H9 (cell line): ENCODE results near the gene LGALS4. TPM values are rescaled to one million over a fixed set of nuclear protein-coding genes. Genes with fewer than 3 reads are reported as not detected.
A peak's percentile ranks its signal among the peaks of the same experiment; 100 is the strongest.

ENCODE experiments used
- DNase-seq: peaks from one replicate; pipeline ENCODE4 v3.0.0-alpha.2; 2017
- H2AFZ ChIP-seq: one replicate; pipeline ENCODE4 v1.6.1; 2013; ENCODE audit warnings: mild to moderate bottlenecking, low read length, control low read depth, moderate library complexity
- H2AK5ac ChIP-seq: 2 replicates; pipeline ENCODE4 v1.6.1; 2013; ENCODE audit warnings: low read length, control low read depth, mixed read lengths; ENCODE audit not compliant: insufficient read length
- H2BK120ac ChIP-seq: one replicate; pipeline ENCODE4 v1.6.1; 2013; ENCODE audit warnings: low read depth, mild to moderate bottlenecking, low read length, control low read depth, inconsistent platforms; ENCODE audit not compliant: poor library complexity, severe bottlenecking
- H2BK12ac ChIP-seq: 2 replicates; pipeline ENCODE4 v1.6.1; 2013; ENCODE audit warnings: low read length, control low read depth, mixed read lengths, low read depth; ENCODE audit not compliant: insufficient read length
- H2BK15ac ChIP-seq: 2 replicates; pipeline ENCODE4 v1.6.1; 2013; ENCODE audit warnings: low read depth, low read length, control low read depth
- H2BK20ac ChIP-seq: one replicate; pipeline ENCODE4 v1.6.1; 2013; ENCODE audit warnings: low read depth, mild to moderate bottlenecking, low read length, control low read depth, inconsistent platforms; ENCODE audit not compliant: poor library complexity, severe bottlenecking
- H2BK5ac ChIP-seq: 2 replicates; pipeline ENCODE4 v1.6.1; 2013; ENCODE audit warnings: low read length, control low read depth, mixed read lengths; ENCODE audit not compliant: insufficient read length
- H3K14ac ChIP-seq: 2 replicates; pipeline ENCODE4 v1.6.1; 2013; ENCODE audit warnings: low read length, control low read depth; ENCODE audit not compliant: insufficient read depth
- H3K18ac ChIP-seq: 2 replicates; pipeline ENCODE4 v1.6.1; 2013; ENCODE audit warnings: low read depth, mild to moderate bottlenecking, mixed read lengths, low read length, control low read depth; ENCODE audit not compliant: insufficient read length
- H3K23ac ChIP-seq: 2 replicates; pipeline ENCODE4 v1.6.1; 2013; ENCODE audit warnings: low read length, control low read depth, mixed read lengths, low read depth; ENCODE audit not compliant: insufficient read length
- H3K23me2 ChIP-seq: 2 replicates; pipeline ENCODE4 v1.6.1; 2013; ENCODE audit warnings: low read depth, mild to moderate bottlenecking, mixed read lengths, low read length, control low read depth; ENCODE audit not compliant: insufficient read length, poor library complexity, severe bottlenecking
- H3K27ac ChIP-seq: 2 replicates; pipeline ENCODE4 v1.5.1; 2013; ENCODE audit warnings: low read length, control low read depth, mixed read lengths, low read depth; ENCODE audit not compliant: insufficient read length
- H3K27me3 ChIP-seq: 2 replicates; pipeline ENCODE4 v1.6.1; 2013; ENCODE audit warnings: low read length, control low read depth, inconsistent platforms; ENCODE audit not compliant: insufficient read depth
- H3K4ac ChIP-seq: 2 replicates; pipeline ENCODE4 v1.6.1; 2013; ENCODE audit warnings: low read depth, mild to moderate bottlenecking, control low read depth, inconsistent platforms, low read length, moderate library complexity
- H3K4me1 ChIP-seq: 2 replicates; pipeline ENCODE4 v1.6.1; 2013; ENCODE audit warnings: low read length, control low read depth, inconsistent platforms; ENCODE audit not compliant: insufficient read depth
- H3K4me2 ChIP-seq: 2 replicates; pipeline ENCODE4 v1.6.1; 2013; ENCODE audit warnings: low read length, control low read depth, mixed read lengths; ENCODE audit not compliant: insufficient read length, insufficient read depth
- H3K56ac ChIP-seq: 2 replicates; pipeline ENCODE4 v1.6.1; 2013; ENCODE audit warnings: low read depth, mild to moderate bottlenecking, mixed read lengths, low read length, control low read depth; ENCODE audit not compliant: insufficient read length
- H3K79me1 ChIP-seq: 2 replicates; pipeline ENCODE4 v1.6.1; 2013; ENCODE audit warnings: low read depth, mild to moderate bottlenecking, moderate library complexity, low read length, control low read depth, inconsistent platforms; ENCODE audit not compliant: insufficient read depth, poor library complexity, severe bottlenecking
- H3K79me2 ChIP-seq: 2 replicates; pipeline ENCODE4 v1.6.1; 2013; ENCODE audit warnings: low read length, control low read depth, inconsistent platforms; ENCODE audit not compliant: insufficient read depth
- H3K9ac ChIP-seq: 2 replicates; pipeline ENCODE4 v1.6.1; 2013; ENCODE audit warnings: low read length, control low read depth, mixed read lengths; ENCODE audit not compliant: insufficient read length; ENCODE audit errors: extremely low read depth
- H3K9me3 ChIP-seq: one replicate; pipeline ENCODE4 v1.6.1; 2013; ENCODE audit warnings: low read depth, low read length, inconsistent platforms; ENCODE audit not compliant: control insufficient read depth
- H3T11ph ChIP-seq: one replicate; pipeline ENCODE4 v1.6.1; 2013; ENCODE audit warnings: mild to moderate bottlenecking, low read length, control low read depth, inconsistent platforms
- H4K20me1 ChIP-seq: one replicate; pipeline ENCODE4 v1.6.1; 2013; ENCODE audit not compliant: control insufficient read depth, insufficient read length, insufficient read depth
- H4K5ac ChIP-seq: 2 replicates; pipeline ENCODE4 v1.6.1; 2013; ENCODE audit warnings: low read depth, mild to moderate bottlenecking, mixed read lengths, low read length, control low read depth; ENCODE audit not compliant: insufficient read length
- H4K8ac ChIP-seq: replicated peaks from 2 replicates; pipeline ENCODE4 v1.6.1; 2013; ENCODE audit warnings: low read length, control low read depth, mixed read lengths, low read depth; ENCODE audit not compliant: insufficient read length
- H4K91ac ChIP-seq: 2 replicates; pipeline ENCODE4 v1.6.1; 2013; ENCODE audit warnings: low read depth, mild to moderate bottlenecking, moderate library complexity, mixed read lengths, low read length, control low read depth; ENCODE audit not compliant: insufficient read length
- H3K27ac Mint-ChIP-seq, 3 experiments: 2 replicates in 2 of 3; 3 replicates in 1 of 3; pipeline ENCODE4 v1.8.0; 2020 to 2021; ENCODE audit warnings: mixed read lengths in 3 of 3, mild to moderate bottlenecking in 1 of 3, moderate library complexity in 1 of 3
- H3K27me3 Mint-ChIP-seq: 2 replicates; pipeline ENCODE4 v1.8.0; 2021; ENCODE audit warnings: low read depth, mild to moderate bottlenecking, moderate library complexity, mixed read lengths
- H3K36me3 Mint-ChIP-seq, 3 experiments: 2 replicates in 2 of 3; 3 replicates in 1 of 3; pipeline ENCODE4 v1.8.0; 2020 to 2021; ENCODE audit warnings: low read depth in 3 of 3, mixed read lengths in 3 of 3; ENCODE audit not compliant: insufficient read depth in 1 of 3
- H3K4me1 Mint-ChIP-seq, 2 experiments: 2 replicates each; pipeline ENCODE4 v1.8.0; 2020; ENCODE audit warnings: mixed read lengths in 2 of 2
- H3K4me3 Mint-ChIP-seq, 2 experiments: 2 replicates in 1 of 2; 3 replicates in 1 of 2; pipeline ENCODE4 v1.8.0; 2020 to 2021; ENCODE audit warnings: mild to moderate bottlenecking in 2 of 2, mixed read lengths in 2 of 2, moderate library complexity in 1 of 2
- H3K9me3 Mint-ChIP-seq, 2 experiments: 2 replicates in 1 of 2; 3 replicates in 1 of 2; pipeline ENCODE4 v1.8.0; 2020; ENCODE audit warnings: mild to moderate bottlenecking in 2 of 2, mixed read lengths in 2 of 2, moderate library complexity in 1 of 2
- CTCF ChIP-seq: fragments of 200-600 bp; sonication (generic); conservative IDR thresholded peaks from 3 replicates; pipeline ENCODE4 v1.8.0; 2021; ENCODE audit warnings: antibody characterized with exemption, mild to moderate bottlenecking
- WGBS: extraction: QIAGEN DNeasy Blood & Tissue Kit; methylation state at CpG from one replicate; pipeline ENCODE4 v1.1.7; 2013; ENCODE audit warnings: missing lambda C conversion rate, low lambda C conversion rate, mixed read lengths; ENCODE audit not compliant: insufficient read length; ENCODE audit errors: extremely low coverage; 5-methylcytosine and 5-hydroxymethylcytosine counted together
- total RNA-seq: library from RNA; stranded (reverse); gene quantifications from 2 replicates; pipeline ENCODE4 v1.2.1, GENCODE V29; 2021

Gene LGALS4
- total RNA-seq, 1 experiment from 2014 or later, result 0.68 TPM

- no peaks in the 10 kb centered on the region for H3K79me1 ChIP-seq
- no peak for TF ChIP-seq CTCF
- H3K4ac ChIP-seq, result no peak overlapping the region
- H3K9me3 Mint-ChIP-seq, result peaks cover 0 to 3% of the 10 kb centered on the region in 2 experiments; a peak in 1 of 5 replicates
- no peaks in the 10 kb centered on the region for H3K4me1 ChIP-seq
- H2BK20ac ChIP-seq, result no peak overlapping the region
- H2AFZ ChIP-seq, result no peak overlapping the region
- WGBS, result no CpG with 5 or more reads among the region's 18 CpGs
- no peak overlapping the region for H3K18ac ChIP-seq
- H3K14ac ChIP-seq, result no peak overlapping the region
- H3K23ac ChIP-seq, result no peak overlapping the region
- no peak overlapping the region for H2BK120ac ChIP-seq
- H2BK12ac ChIP-seq, result no peak overlapping the region
- H3K79me2 ChIP-seq, result no peaks in the 10 kb centered on the region
- DNase-seq, result no peak
- H4K5ac ChIP-seq, result no peak overlapping the region
- H4K91ac ChIP-seq, result no peak overlapping the region
- no peak overlapping the region for H2BK15ac ChIP-seq
- H4K8ac ChIP-seq, result no peak overlapping the region
- H4K20me1 ChIP-seq, result no peaks in the 10 kb centered on the region
- no peak overlapping the region for H2AK5ac ChIP-seq
- peaks cover 0 to 3% of the 10 kb centered on the region in 2 experiments; a peak in 1 of 4 replicates for H3K4me1 Mint-ChIP-seq
- no peak overlapping the region for H2BK5ac ChIP-seq
- no peak overlapping the region for H3K56ac ChIP-seq
- H3K27me3 ChIP-seq, result no peaks in the 10 kb centered on the region
- H3K27ac Mint-ChIP-seq, result peak overlapping the region in 1 of 3 experiments; percentile 41; a peak in 3 of 7 replicates
- H3K36me3 Mint-ChIP-seq, result peaks cover 15 to 22% (median 19%) of the 10 kb centered on the region in 3 experiments; a peak in 6 of 7 replicates
- H3K9ac ChIP-seq, result no peak overlapping the region
- H3K27ac ChIP-seq, result no peak overlapping the region
- H3K4me3 Mint-ChIP-seq, result no peak overlapping the region
- no peaks in the 10 kb centered on the region for H3K9me3 ChIP-seq
- H3K27me3 Mint-ChIP-seq, result peaks cover 2% of the 10 kb centered on the region
- no peak overlapping the region for H3K4me2 ChIP-seq
- H3T11ph ChIP-seq, result no peak overlapping the region
- no peaks in the 10 kb centered on the region for H3K23me2 ChIP-seq
Observed at GRCh38 chr19:38812009-38812840, 520 bp downstream of the LGALS4 start.
